Measurements from ENCODE around the gene ABCA10. TPM values are rescaled to one million over a fixed set of nuclear protein-coding genes. Genes with fewer than 3 reads are reported as not detected.
"Not testable (repeated sequence)": the region's sequence is repeated elsewhere in the genome, so short reads cannot be mapped to it uniquely, and the experiment has no call there.

ABCA10 gene
- polyA plus RNA-seq (2012; ENCODE audit: missing spikeins): 3.3 TPM

GRCh38 chr17:69228576-69228975 lies at the start of gene ABCA10:
Gene ABCA10 (minus strand): TSS chr17:69228824. CDS start chr17:69225358, 3,466 bp downstream.
- DNase-seq (ENCODE audit: insufficient read length) (no peak), FAIRE-seq (no peak)
- TF ChIP-seq TAF1 (IDR thresholded peaks at IDR 0.05; ENCODE audit: borderline replicate concordance, low read depth, low read length) (no peak), POLR2AphosphoS5 (IDR thresholded peaks at IDR 0.05; ENCODE audit: low read depth, low read length) (no peak), POLR2A (IDR thresholded peaks at IDR 0.05; ENCODE audit: low read depth, low read length) (no peak)

- DNase-seq (ENCODE audit: insufficient read length): not testable (repeated sequence)
Observed at GRCh38 chr17:69276279-69276678, 47.7 kb upstream of the ABCA10 start.

DNA sequence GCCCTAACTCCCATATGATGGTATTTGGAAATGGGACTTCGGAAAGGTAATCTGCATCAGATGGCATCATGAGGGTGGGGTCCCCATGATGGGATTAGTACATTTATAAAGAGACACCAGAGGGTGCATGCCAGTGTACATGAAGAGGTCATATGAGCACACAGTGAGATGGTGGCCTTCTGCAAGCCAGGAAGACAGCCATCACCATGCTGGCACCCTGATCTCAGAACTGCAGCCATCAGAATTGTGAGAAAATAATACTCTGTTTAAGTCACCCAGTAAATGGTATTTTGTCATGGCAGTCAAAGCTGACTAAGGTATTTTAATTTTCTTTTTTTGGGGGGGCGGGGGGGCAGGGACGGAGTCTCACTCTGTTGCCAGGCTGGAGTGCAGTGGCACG lies 47.1 kb upstream of the ABCA10 start:
- no peak for TF ChIP-seq POLR2AphosphoS5 (IDR thresholded peaks at IDR 0.05; ENCODE audit: low read depth, low read length)
- TF ChIP-seq TAF1 (IDR thresholded peaks at IDR 0.05; ENCODE audit: borderline replicate concordance, low read depth, low read length): no peak
- TF ChIP-seq POLR2A (IDR thresholded peaks at IDR 0.05; ENCODE audit: low read depth, low read length): no peak
- no peak for FAIRE-seq
- no peak for DNase-seq (ENCODE audit: insufficient read length)

More at GRCh38 chr17:69276279-69276678, 47.7 kb upstream of the ABCA10 start:
- not testable (repeated sequence) for FAIRE-seq

GRCh38 chr17:69271023-69271422 lies 42.4 kb upstream of the ABCA10 start:
- FAIRE-seq: no peak
- TF ChIP-seq POLR2A (IDR thresholded peaks at IDR 0.05; ENCODE audit: low read depth, low read length): no peak
- no peak for TF ChIP-seq TAF1 (IDR thresholded peaks at IDR 0.05; ENCODE audit: borderline replicate concordance, low read depth, low read length)
- no peak for TF ChIP-seq POLR2AphosphoS5 (IDR thresholded peaks at IDR 0.05; ENCODE audit: low read depth, low read length)
- DNase-seq (ENCODE audit: insufficient read length): no peak

GRCh38 chr17:69269131-69269998 lies 40.7 kb upstream of the ABCA10 start:
- no peak for FAIRE-seq
- TF ChIP-seq TAF1 (IDR thresholded peaks at IDR 0.05; ENCODE audit: borderline replicate concordance, low read depth, low read length): no peak
- TF ChIP-seq POLR2A (IDR thresholded peaks at IDR 0.05; ENCODE audit: low read depth, low read length): no peak
- TF ChIP-seq POLR2AphosphoS5 (IDR thresholded peaks at IDR 0.05; ENCODE audit: low read depth, low read length): no peak

GRCh38 chr17:69268543-69269014 lies 40.0 kb upstream of the ABCA10 start:
- no peak for TF ChIP-seq POLR2A (IDR thresholded peaks at IDR 0.05; ENCODE audit: low read depth, low read length)
- TF ChIP-seq TAF1 (IDR thresholded peaks at IDR 0.05; ENCODE audit: borderline replicate concordance, low read depth, low read length): no peak
- no peak for TF ChIP-seq POLR2AphosphoS5 (IDR thresholded peaks at IDR 0.05; ENCODE audit: low read depth, low read length)
- FAIRE-seq (no peak), DNase-seq (ENCODE audit: insufficient read length) (no peak)

More at GRCh38 chr17:69269131-69269998, 40.7 kb upstream of the ABCA10 start:
- no peak for DNase-seq (ENCODE audit: insufficient read length)

- DNase-seq (ENCODE audit: insufficient read length) (no peak), FAIRE-seq (no peak)
- TF ChIP-seq POLR2A (IDR thresholded peaks at IDR 0.05; ENCODE audit: low read depth, low read length) (no peak), TAF1 (IDR thresholded peaks at IDR 0.05; ENCODE audit: borderline replicate concordance, low read depth, low read length) (no peak), POLR2AphosphoS5 (IDR thresholded peaks at IDR 0.05; ENCODE audit: low read depth, low read length) (no peak)
Observed at GRCh38 chr17:69267219-69267618, 38.6 kb upstream of the ABCA10 start.

- DNase-seq (ENCODE audit: insufficient read length) (no peak), FAIRE-seq (peak; percentile 30)
- no peak for TF ChIP-seq POLR2AphosphoS5 (IDR thresholded peaks at IDR 0.05; ENCODE audit: low read depth, low read length)
- no peak for TF ChIP-seq POLR2A (IDR thresholded peaks at IDR 0.05; ENCODE audit: low read depth, low read length)
- no peak for TF ChIP-seq TAF1 (IDR thresholded peaks at IDR 0.05; ENCODE audit: borderline replicate concordance, low read depth, low read length)
Observed at GRCh38 chr17:69265873-69266272, 37.2 kb upstream of the ABCA10 start.

GRCh38 chr17:69254187-69254586 lies 25.6 kb upstream of the ABCA10 start:
- DNase-seq (ENCODE audit: insufficient read length): no peak
- no peak for FAIRE-seq
- TF ChIP-seq TAF1 (IDR thresholded peaks at IDR 0.05; ENCODE audit: borderline replicate concordance, low read depth, low read length): no peak
- no peak for TF ChIP-seq POLR2AphosphoS5 (IDR thresholded peaks at IDR 0.05; ENCODE audit: low read depth, low read length)
- no peak for TF ChIP-seq POLR2A (IDR thresholded peaks at IDR 0.05; ENCODE audit: low read depth, low read length)

DNA sequence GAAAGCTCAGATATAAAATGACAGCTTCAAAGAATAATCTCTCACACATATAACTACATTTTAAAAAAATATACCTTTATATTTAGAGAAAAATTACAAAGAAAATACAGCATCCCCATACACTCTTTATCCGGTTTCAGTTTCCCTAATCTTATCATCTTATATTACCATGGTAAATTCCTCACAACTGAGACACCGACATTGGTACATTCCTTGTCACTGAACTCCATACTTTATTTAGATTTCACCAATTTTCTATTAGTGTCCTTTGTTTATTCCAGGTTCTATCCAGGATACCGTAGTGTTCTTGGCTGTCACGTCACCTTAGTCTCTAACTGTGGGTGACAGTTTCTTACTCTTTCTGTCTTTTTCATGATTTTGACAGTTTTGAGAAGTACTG lies 22.0 kb upstream of the ABCA10 start:
- DNase-seq (ENCODE audit: insufficient read length) (no peak), FAIRE-seq (no peak)
- TF ChIP-seq TAF1 (IDR thresholded peaks at IDR 0.05; ENCODE audit: borderline replicate concordance, low read depth, low read length): no peak
- no peak for TF ChIP-seq POLR2A (IDR thresholded peaks at IDR 0.05; ENCODE audit: low read depth, low read length)
- no peak for TF ChIP-seq POLR2AphosphoS5 (IDR thresholded peaks at IDR 0.05; ENCODE audit: low read depth, low read length)

- DNase-seq (ENCODE audit: insufficient read length): no peak
- TF ChIP-seq TAF1 (IDR thresholded peaks at IDR 0.05; ENCODE audit: borderline replicate concordance, low read depth, low read length): no peak
- TF ChIP-seq POLR2A (IDR thresholded peaks at IDR 0.05; ENCODE audit: low read depth, low read length): no peak
- TF ChIP-seq POLR2AphosphoS5 (IDR thresholded peaks at IDR 0.05; ENCODE audit: low read depth, low read length): no peak
- no peak for FAIRE-seq
Observed at GRCh38 chr17:69246726-69247375, 18.2 kb upstream of the ABCA10 start.

DNA sequence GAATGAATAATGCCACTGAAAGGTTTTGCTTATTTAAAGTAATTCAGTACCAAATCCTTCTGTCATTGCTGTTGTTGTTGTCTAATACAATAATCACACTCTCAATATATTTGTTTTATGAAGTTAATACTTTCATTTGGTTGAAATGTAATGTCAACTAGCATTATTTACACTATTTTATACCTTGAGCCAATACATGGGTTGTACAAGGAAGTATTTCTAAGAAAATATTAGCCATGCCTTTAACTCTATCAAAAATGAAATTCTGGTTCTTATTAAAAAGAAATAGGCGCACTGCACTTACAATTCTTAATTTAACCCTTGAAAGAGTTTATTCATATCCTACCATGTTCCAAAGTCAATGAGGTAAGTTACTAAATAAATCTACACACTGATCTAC lies 17.6 kb upstream of the ABCA10 start:
- FAIRE-seq: no peak
- DNase-seq (ENCODE audit: insufficient read length): no peak
- TF ChIP-seq POLR2A (IDR thresholded peaks at IDR 0.05; ENCODE audit: low read depth, low read length): no peak
- TF ChIP-seq POLR2AphosphoS5 (IDR thresholded peaks at IDR 0.05; ENCODE audit: low read depth, low read length): no peak
